NT2/D1 (cell line): ENCODE data around the gene LDLRAD4.

Experiments used
- YY1 ChIP-seq: IDR thresholded peaks from 2 replicates; pipeline ENCODE4 v1.6.1; 2011; ENCODE audit not compliant: insufficient read length, insufficient read depth
- ZNF274 ChIP-seq: IDR thresholded peaks from 2 replicates; pipeline ENCODE4 v1.6.1; 2011; ENCODE audit warnings: mild to moderate bottlenecking, low read depth, low read length

DNA sequence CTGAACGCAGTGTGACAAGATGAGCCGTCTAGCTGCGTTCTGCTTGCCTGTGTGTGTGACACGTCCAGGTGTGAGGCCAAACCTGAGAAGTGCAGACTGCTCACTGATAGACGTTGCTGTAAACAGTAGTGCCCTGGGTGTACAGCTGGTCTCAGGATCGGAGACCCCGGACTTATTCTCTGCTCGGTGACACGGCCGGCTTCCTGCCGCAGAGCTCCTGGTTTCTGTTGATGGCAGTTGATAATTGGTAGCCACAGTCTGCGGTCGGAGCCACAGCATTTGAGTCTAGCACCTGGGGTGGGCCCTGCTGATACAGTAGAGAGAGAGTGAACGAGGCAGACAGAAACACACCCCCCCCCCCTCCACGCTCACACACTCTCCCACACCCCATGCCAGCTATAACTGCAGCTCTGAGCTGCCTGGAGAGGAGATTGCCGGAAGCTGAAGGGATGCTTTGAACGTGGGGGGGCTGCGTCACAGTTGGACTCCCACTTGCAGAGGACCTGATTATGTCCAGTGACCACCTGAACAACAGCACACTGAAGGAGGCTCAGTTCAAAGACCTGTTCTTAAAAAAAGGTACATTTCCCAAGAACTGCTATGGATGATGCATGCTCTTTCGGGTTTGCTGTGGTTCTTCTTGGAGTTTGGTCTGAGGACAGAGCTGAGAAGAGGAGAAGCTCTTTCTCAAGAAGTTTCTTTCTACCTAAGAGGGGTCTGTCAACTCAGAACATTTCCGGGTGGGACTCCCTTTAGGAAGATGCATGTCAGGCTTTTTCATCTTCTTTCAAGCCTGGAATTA is 393.8 kb downstream of the LDLRAD4 start:
- no peak for TF ChIP-seq YY1
- no peak for TF ChIP-seq ZNF274
